H1 (cell line): ENCODE results near the gene LEMD2. TPM values are rescaled to one million over a fixed set of nuclear protein-coding genes. Genes with fewer than 3 reads are reported as not detected.

Experiments used
- CTCF ChIA-PET: fragments of 300-600 bp; sonication (Branson Sonifier 250); formaldehyde crosslinking; loops from one replicate; lab custom pipeline; 2021; ENCODE audit not compliant: partially characterized antibody; lab: Charles Lee
- POLR2A ChIA-PET: fragments of 300-600 bp; sonication (Branson Sonifier 250); formaldehyde crosslinking; loops from one replicate; lab custom pipeline; 2021; ENCODE audit warnings: inconsistent platforms; ENCODE audit not compliant: partially characterized antibody; lab: Charles Lee
- DNase-seq, 2 experiments: peaks; one replicate each; pipeline versions ENCODE4 v3.0.0 to v3.0.0-alpha.2; 2010 to 2022; ENCODE audit warnings: low spot score in 2 of 2, low read depth in 1 of 2, mixed read lengths in 1 of 2
- FAIRE-seq: peaks from 2 replicates; lab custom pipeline; 2011; peaks lifted over from hg19 to GRCh38; lab: Jason Lieb, UNC
- H2AFZ ChIP-seq: 2 replicates; pipeline ENCODE4 v1.8.1; 2012; ENCODE audit warnings: low read length, inconsistent platforms
- H2AK5ac ChIP-seq: 2 replicates; pipeline ENCODE4 v1.6.1; 2013; ENCODE audit warnings: low read depth, low read length
- H2BK120ac ChIP-seq: replicated peaks from 2 replicates; pipeline ENCODE3; 2013; ENCODE audit warnings: low read depth, low read length, inconsistent platforms
- H2BK12ac ChIP-seq: 2 replicates; pipeline ENCODE4 v1.6.1; 2013; ENCODE audit warnings: low read depth, low read length
- H2BK15ac ChIP-seq: 2 replicates; pipeline ENCODE4 v1.6.1; 2013; ENCODE audit warnings: low read length
- H2BK20ac ChIP-seq: 2 replicates; pipeline ENCODE4 v1.6.1; 2013; ENCODE audit warnings: low read length
- H2BK5ac ChIP-seq: 2 replicates; pipeline ENCODE4 v1.6.1; 2013; ENCODE audit warnings: low read depth, low read length
- H3K14ac ChIP-seq: 2 replicates; pipeline ENCODE4 v1.6.1; 2013; ENCODE audit warnings: inconsistent platforms; ENCODE audit not compliant: insufficient read length
- H3K18ac ChIP-seq: 2 replicates; pipeline ENCODE4 v1.6.1; 2013; ENCODE audit warnings: low read length; ENCODE audit errors: extremely low read depth
- H3K23ac ChIP-seq: 2 replicates; pipeline ENCODE4 v1.6.1; 2013; ENCODE audit warnings: inconsistent platforms; ENCODE audit not compliant: insufficient read length
- H3K23me2 ChIP-seq: 2 replicates; pipeline ENCODE4 v1.6.1; 2013; ENCODE audit warnings: low read depth, low read length
- H3K27ac ChIP-seq: 2 replicates; pipeline ENCODE4 v1.6.1; 2011; ENCODE audit warnings: low read depth, low read length, inconsistent platforms
- H3K27me3 ChIP-seq, 4 experiments: replicated peaks in 1 of 4; 1 replicate in 1 of 4; 2 replicates in 3 of 4; pipeline versions ENCODE4 v1.6.1 to v1.8.1; 2011 to 2013; ENCODE audit warnings: low read length in 3 of 4, mild to moderate bottlenecking in 3 of 4, inconsistent platforms in 2 of 4, mixed read lengths in 2 of 4, moderate library complexity in 1 of 4; ENCODE audit not compliant: control insufficient read depth in 3 of 4, insufficient read depth in 3 of 4; ENCODE audit errors: extremely low read depth in 1 of 4
- H3K36me3 ChIP-seq, 4 experiments: 2 replicates each; pipeline versions ENCODE4 v1.6.1 to v1.8.1; 2011 to 2013; ENCODE audit warnings: mild to moderate bottlenecking in 4 of 4, low read length in 3 of 4, moderate library complexity in 2 of 4, control low read depth in 1 of 4, inconsistent platforms in 1 of 4; ENCODE audit not compliant: insufficient read depth in 4 of 4, control insufficient read depth in 2 of 4
- H3K4ac ChIP-seq: replicated peaks from 2 replicates; pipeline ENCODE3; 2013; ENCODE audit warnings: low read length, low read depth, mixed read lengths, inconsistent platforms; ENCODE audit not compliant: insufficient read length
- H3K4me1 ChIP-seq, 4 experiments: replicated peaks in 1 of 4; 1 replicate in 1 of 4; 2 replicates in 3 of 4; pipeline versions ENCODE4 v1.6.1 to v1.8.1; 2011 to 2013; ENCODE audit warnings: low read length in 3 of 4, inconsistent platforms in 2 of 4, mixed read lengths in 1 of 4; ENCODE audit not compliant: insufficient read depth in 4 of 4, control insufficient read depth in 3 of 4
- H3K4me2 ChIP-seq, 2 experiments: 2 replicates each; pipeline versions ENCODE4 v1.6.1 to v1.8.1; 2011 to 2013; ENCODE audit warnings: low read depth in 2 of 2, low read length in 2 of 2, control low read depth in 1 of 2, inconsistent platforms in 1 of 2, mild to moderate bottlenecking in 1 of 2; ENCODE audit not compliant: insufficient read depth in 1 of 2
- H3K4me3 ChIP-seq, 4 experiments: fragments of 200-600, 300-600 bp in 1 of 4; sonication (generic), shearing (Covaris generic), sonication (Bioruptor Twin) in 1 of 4; 2 replicates each; pipeline versions ENCODE4 v1.5.1 to v1.8.1; 2011 to 2016; ENCODE audit warnings: low read length in 4 of 4, low read depth in 3 of 4, control low read depth in 2 of 4, inconsistent platforms in 2 of 4, mild to moderate bottlenecking in 2 of 4, mixed read lengths in 1 of 4, moderate library complexity in 1 of 4; ENCODE audit not compliant: insufficient read depth in 2 of 4; ENCODE audit errors: extremely low read depth in 1 of 4
- H3K56ac ChIP-seq: replicated peaks from 2 replicates; pipeline ENCODE3; 2013; ENCODE audit warnings: low read depth, mild to moderate bottlenecking, mixed read lengths, low read length, inconsistent platforms; ENCODE audit not compliant: insufficient read length
- H3K79me1 ChIP-seq: 2 replicates; pipeline ENCODE4 v1.6.1; 2013; ENCODE audit warnings: low read depth, low read length, control low read depth
- H3K79me2 ChIP-seq, 2 experiments: 2 replicates each; pipeline versions ENCODE4 v1.6.1 to v1.8.1; 2012 to 2013; ENCODE audit warnings: low read length in 2 of 2, mild to moderate bottlenecking in 2 of 2, inconsistent platforms in 1 of 2; ENCODE audit not compliant: insufficient read depth in 2 of 2, control insufficient read depth in 1 of 2
- H3K9ac ChIP-seq, 4 experiments: replicated peaks in 1 of 4; 1 replicate in 1 of 4; 2 replicates in 3 of 4; pipeline versions ENCODE4 v1.6.1 to v1.8.1; 2011 to 2013; ENCODE audit warnings: low read depth in 3 of 4, low read length in 3 of 4, control low read depth in 2 of 4, mild to moderate bottlenecking in 2 of 4, moderate library complexity in 2 of 4, inconsistent platforms in 1 of 4; ENCODE audit errors: extremely low read depth in 1 of 4
- H3K9me3 ChIP-seq, 2 experiments: 2 replicates each; pipeline versions ENCODE4 v1.6.1 to v1.8.1; 2012 to 2013; ENCODE audit warnings: mild to moderate bottlenecking in 2 of 2, moderate library complexity in 2 of 2, control low read depth in 1 of 2, inconsistent platforms in 1 of 2, low read depth in 1 of 2, low read length in 1 of 2, mixed read lengths in 1 of 2; ENCODE audit not compliant: insufficient read depth in 2 of 2
- H4K20me1 ChIP-seq, 2 experiments: replicated peaks in 1 of 2; 2 replicates each; pipeline versions ENCODE3 to v1.8.1; 2011 to 2013; ENCODE audit warnings: inconsistent platforms in 2 of 2, low read length in 2 of 2, mild to moderate bottlenecking in 1 of 2; ENCODE audit not compliant: insufficient read depth in 2 of 2, control insufficient read depth in 1 of 2
- H4K5ac ChIP-seq: 2 replicates; pipeline ENCODE4 v1.6.1; 2013; ENCODE audit warnings: low read length, low read depth, mixed read lengths, inconsistent platforms; ENCODE audit not compliant: insufficient read length
- H4K8ac ChIP-seq: 2 replicates; pipeline ENCODE4 v1.8.0; 2013; ENCODE audit warnings: mild to moderate bottlenecking, moderate library complexity, low read length, inconsistent platforms; ENCODE audit not compliant: insufficient read depth; ENCODE audit errors: extremely low read depth
- H4K91ac ChIP-seq: replicated peaks from 2 replicates; pipeline ENCODE3; 2013; ENCODE audit warnings: low read length, mixed read lengths, inconsistent platforms; ENCODE audit not compliant: insufficient read length
- EP300 ChIP-seq, 2 experiments: IDR thresholded peaks; 1 replicate in 1 of 2; 2 replicates in 1 of 2; pipeline ENCODE4 v1.6.1; 2011 to 2012; ENCODE audit warnings: low read depth in 2 of 2, low read length in 2 of 2, mild to moderate bottlenecking in 2 of 2, borderline replicate concordance in 1 of 2, inconsistent platforms in 1 of 2, moderate library complexity in 1 of 2
- SP2 ChIP-seq: IDR thresholded peaks from 2 replicates; pipeline ENCODE4 v1.6.1; 2012; ENCODE audit warnings: mild to moderate bottlenecking, low read length, inconsistent platforms
- WGBS, 2 experiments: shearing (Covaris generic) in 1 of 2; methylation state at CpG; one replicate each; pipeline versions ENCODE4 v1.1.6 to v1.1.7; 2013 to 2015; ENCODE audit warnings: low lambda C conversion rate in 2 of 2, mixed read lengths in 2 of 2, inconsistent platforms in 1 of 2, low coverage in 1 of 2, missing lambda C conversion rate in 1 of 2; ENCODE audit not compliant: insufficient replicate concordance in 2 of 2, insufficient coverage in 1 of 2, insufficient read length in 1 of 2; ENCODE audit errors: extremely low coverage in 1 of 2, missing lambda C conversion rate in 1 of 2; 5-methylcytosine and 5-hydroxymethylcytosine counted together
- polyA plus RNA-seq, 7 experiments: library from polyadenylated mRNA; depleted of rRNA in 3 of 7; stranded (reverse) in 5 of 7; unstranded in 2 of 7; fragments of >200 nt in 5 of 7; fragments of 200-250 nt in 2 of 7; gene quantifications; 1 replicate in 5 of 7; 2 replicates in 1 of 7; 4 replicates in 1 of 7; pipeline versions ENCODE4 v1.2.1 to v1.2.3, GENCODE V29; 2011 to 2013; ENCODE audit warnings: missing spikeins in 2 of 7, mixed read lengths in 2 of 7
- total RNA-seq: library from RNA; stranded (reverse); fragmentation: NEBNext Ultra II Directional; extraction: Animal tissue kit (Norgen Biotek cat#: 25700); gene quantifications from 2 replicates; pipeline ENCODE4 v1.2.1, GENCODE V29; 2021

The LEMD2 gene
- total and polyA plus RNA-seq, 2 of the 8 experiments (the other 6 are each of a cell fraction or from before 2014, with no cell fraction given), result 32.7 to 57.3 TPM

GRCh38 chr6:33784787-33785186, 4.1 kb downstream of the LEMD2 start:
- Histone ChIP-seq H2BK12ac (peak overlapping the region; percentile 68), H4K20me1 (peaks cover 0 to 2% of the 10 kb centered on the region in 2 experiments), H3K4ac (no peak overlapping the region), H3K4me2 (no peak overlapping the region), H2BK5ac (peak overlapping the region; percentile 56; the same call in 1 of the 2 replicates), H3K4me1 (peaks cover 28 to 67% (median 41%) of the 10 kb centered on the region in 4 experiments), H3K23me2 (peaks cover 2% of the 10 kb centered on the region), H2BK20ac (peak overlapping the region; percentile 51), H3K9ac (no peak overlapping the region), H2BK15ac (peak overlapping the region; percentile 36; the same call in 1 of the 2 replicates), H3K14ac (no peak overlapping the region), H2BK120ac (no peak overlapping the region), H3K79me1 (peaks cover 8% of the 10 kb centered on the region), H4K91ac (no peak overlapping the region), H3K9me3 (no peaks in the 10 kb centered on the region), H4K5ac (no peak overlapping the region), H3K4me3 (no peak overlapping the region), H3K18ac (no peak overlapping the region), H3K56ac (no peak overlapping the region), H3K36me3 (peaks cover 16 to 55% (median 31%) of the 10 kb centered on the region in 4 experiments), H2AK5ac (peak overlapping the region; percentile 57; the same call in 1 of the 2 replicates), H3K79me2 (peaks cover 11 to 45% of the 10 kb centered on the region in 2 experiments), H3K27me3 (no peaks in the 10 kb centered on the region), H3K27ac (no peak overlapping the region; the same call in 1 of the 2 replicates), H4K8ac (no peak overlapping the region), H3K23ac (no peak overlapping the region), H2AFZ (no peak overlapping the region)
- FAIRE-seq (no peak), DNase-seq (no peak)
- WGBS, 2 experiments, result 80% methylated on average over 13 of the region's 13 CpGs; no CpG with 5 or more reads in 1 of the 2 experiments
- ChIA-PET POLR2A (interaction anchor here (1.0 to 4.5 kb wide), 3 partner anchors 12 to 18 kb away, joined by 3 to 34 read pairs (median 3); no protein-coding TSS in a partner anchor), CTCF (interaction anchor here (1.0 to 1.9 kb wide), 2 partner anchors 15 to 75 kb away, joined by 3 to 19 read pairs; no protein-coding TSS in a partner anchor)
- TF ChIP-seq EP300 (IDR thresholded peaks at IDR 0.05; ENCODE audit: borderline replicate concordance in 1 of 2, low read depth in 2 of 2, low read length in 2 of 2) (no peak), SP2 (no peak)
